Lower lobe of right lung (tissue), 2 donors: Measurements from ENCODE around the gene CDHR2. TPM values are rescaled to one million over a fixed set of nuclear protein-coding genes. Genes with fewer than 3 reads are reported as not detected.

Source experiments
- ATAC-seq, 2 donors: fragments of 200-7000 bp; cut with Tn5 transposase; one replicate each; pipeline ENCODE4 v1.9.1; 2020 to 2022; ENCODE audit warnings: mild to moderate bottlenecking in 2 of 2, moderate library complexity in 2 of 2
- DNase-seq: peaks from one replicate; pipeline ENCODE4 v3.0.0-alpha.2; 2020
- H3K27ac ChIP-seq: fragments of 200-600 bp; one replicate; pipeline ENCODE4 v1.8.0; 2022
- H3K27me3 ChIP-seq: fragments of 200-600 bp; one replicate; pipeline ENCODE4 v1.8.0; 2022; ENCODE audit warnings: low read depth
- H3K36me3 ChIP-seq: fragments of 200-600 bp; one replicate; pipeline ENCODE4 v1.8.0; 2022; ENCODE audit warnings: mild to moderate bottlenecking
- H3K4me1 ChIP-seq: fragments of 200-600 bp; one replicate; pipeline ENCODE4 v1.8.0; 2022
- H3K4me3 ChIP-seq: fragments of 200-600 bp; one replicate; pipeline ENCODE4 v1.8.0; 2022; ENCODE audit warnings: mild to moderate bottlenecking
- H3K9me3 ChIP-seq: fragments of 200-600 bp; one replicate; pipeline ENCODE4 v1.8.0; 2022
- CTCF ChIP-seq: fragments of 200-600 bp; IDR thresholded peaks from one replicate; pipeline ENCODE4 v1.8.0; 2022; ENCODE audit warnings: antibody characterized with exemption, mild to moderate bottlenecking
- intact Hi-C: fragments of 100-400 bp; cut with DNase I; formaldehyde crosslinking; loops from one replicate; pipeline ENCODE4 v1.11.0; 2022
- total RNA-seq: library from RNA; stranded (reverse); fragmentation: NEBNext Ultra II Directional; extraction: Animal tissue kit (Norgen Biotek cat#: 25700); gene quantifications from one replicate; pipeline ENCODE4 v1.2.1, GENCODE V29; 2021
- donor health status: DM: no; HTN: yes; CAD: no; lungs with severe emphysema.

CDHR2 gene
- total RNA-seq, 1 donor from 2014 or later, result 0.62 TPM

- peak; percentile 47 for DNase-seq
- intact Hi-C loops, result no loop called here
- TF ChIP-seq CTCF, result no peak
- Histone ChIP-seq H3K4me3 (no peak overlapping the region), H3K27me3 (no peaks in the 10 kb centered on the region), H3K9me3 (no peaks in the 10 kb centered on the region), H3K27ac (no peak overlapping the region), H3K36me3 (peaks cover 50% of the 10 kb centered on the region), H3K4me1 (peaks cover 43% of the 10 kb centered on the region)
- peak in 1 of 2 donors; percentile 12 for ATAC-seq
Measured at GRCh38 chr5:176529741-176530141, 19.4 kb upstream of the CDHR2 start.

GRCh38 chr5:176530393-176530982 lies 18.7 kb upstream of the CDHR2 start:
- intact Hi-C loops, result no loop called here
- no peak overlapping the region for H3K27ac ChIP-seq
- no peaks in the 10 kb centered on the region for H3K27me3 ChIP-seq
- H3K4me3 ChIP-seq, result no peak overlapping the region
- H3K36me3 ChIP-seq, result peaks cover 48% of the 10 kb centered on the region
- no peak for TF ChIP-seq CTCF
- DNase-seq, result peak; percentile 47
- peaks cover 51% of the 10 kb centered on the region for H3K4me1 ChIP-seq
- no peaks in the 10 kb centered on the region for H3K9me3 ChIP-seq
- ATAC-seq, result no peak

GRCh38 chr5:176530983-176531901 lies 17.9 kb upstream of the CDHR2 start:
- no peaks in the 10 kb centered on the region for H3K27me3 ChIP-seq
- no peaks in the 10 kb centered on the region for H3K9me3 ChIP-seq
- ATAC-seq, result no peak
- no peak for TF ChIP-seq CTCF
- peaks cover 46% of the 10 kb centered on the region for H3K36me3 ChIP-seq
- H3K4me3 ChIP-seq, result no peak overlapping the region
- intact Hi-C loops, result no loop called here
- peaks cover 58% of the 10 kb centered on the region for H3K4me1 ChIP-seq
- DNase-seq, result peak; percentile 41
- no peak overlapping the region for H3K27ac ChIP-seq

- Histone ChIP-seq H3K4me1 (peaks cover 60% of the 10 kb centered on the region), H3K36me3 (peaks cover 46% of the 10 kb centered on the region), H3K27ac (no peak overlapping the region), H3K9me3 (no peaks in the 10 kb centered on the region), H3K4me3 (no peak overlapping the region), H3K27me3 (no peaks in the 10 kb centered on the region)
- no peak for TF ChIP-seq CTCF
- DNase-seq (peak; percentile 37), ATAC-seq (no peak)
- intact Hi-C loops, result no loop called here
Measured at GRCh38 chr5:176531902-176532493, 17.1 kb upstream of the CDHR2 start.

GRCh38 chr5:176532795-176533194 lies 16.3 kb upstream of the CDHR2 start:
- intact Hi-C loops, result no loop called here
- H3K27ac ChIP-seq, result peak overlapping the region; percentile 98
- peaks cover 41% of the 10 kb centered on the region for H3K36me3 ChIP-seq
- peak overlapping the region; percentile 27 for H3K4me3 ChIP-seq
- H3K4me1 ChIP-seq, result peaks cover 60% of the 10 kb centered on the region
- DNase-seq, result peak; percentile 43
- no peak for ATAC-seq
- no peak for TF ChIP-seq CTCF
- H3K9me3 ChIP-seq, result no peaks in the 10 kb centered on the region
- H3K27me3 ChIP-seq, result no peaks in the 10 kb centered on the region
